ENCODE measurements around the gene SLC27A1.

DNA sequence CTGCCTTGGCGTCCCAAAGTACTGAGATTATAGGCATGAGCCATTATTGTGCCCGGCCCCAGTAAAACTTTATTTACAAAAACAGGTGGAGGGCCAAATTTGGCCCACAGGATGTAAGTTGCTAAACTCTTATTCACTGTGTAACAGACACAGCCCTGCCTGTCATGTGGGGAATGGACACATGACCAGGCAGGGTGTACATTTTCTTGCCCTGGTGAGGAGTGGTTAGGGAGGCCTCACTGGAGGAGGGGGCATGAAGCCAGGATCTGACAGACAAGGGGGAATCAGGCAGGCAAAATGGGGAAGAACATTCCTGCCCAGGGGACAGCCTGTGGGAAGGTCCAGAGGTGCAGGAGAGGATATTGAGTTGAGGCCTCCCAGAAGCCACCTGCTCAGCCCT, 33.7 kb downstream of the SLC27A1 start:
- TF ChIP-seq, protein P1, sequence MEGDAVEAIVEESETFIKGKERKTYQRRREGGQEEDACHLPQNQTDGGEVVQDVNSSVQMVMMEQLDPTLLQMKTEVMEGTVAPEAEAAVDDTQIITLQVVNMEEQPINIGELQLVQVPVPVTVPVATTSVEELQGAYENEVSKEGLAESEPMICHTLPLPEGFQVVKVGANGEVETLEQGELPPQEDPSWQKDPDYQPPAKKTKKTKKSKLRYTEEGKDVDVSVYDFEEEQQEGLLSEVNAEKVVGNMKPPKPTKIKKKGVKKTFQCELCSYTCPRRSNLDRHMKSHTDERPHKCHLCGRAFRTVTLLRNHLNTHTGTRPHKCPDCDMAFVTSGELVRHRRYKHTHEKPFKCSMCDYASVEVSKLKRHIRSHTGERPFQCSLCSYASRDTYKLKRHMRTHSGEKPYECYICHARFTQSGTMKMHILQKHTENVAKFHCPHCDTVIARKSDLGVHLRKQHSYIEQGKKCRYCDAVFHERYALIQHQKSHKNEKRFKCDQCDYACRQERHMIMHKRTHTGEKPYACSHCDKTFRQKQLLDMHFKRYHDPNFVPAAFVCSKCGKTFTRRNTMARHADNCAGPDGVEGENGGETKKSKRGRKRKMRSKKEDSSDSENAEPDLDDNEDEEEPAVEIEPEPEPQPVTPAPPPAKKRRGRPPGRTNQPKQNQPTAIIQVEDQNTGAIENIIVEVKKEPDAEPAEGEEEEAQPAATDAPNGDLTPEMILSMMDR (conservative IDR thresholded peaks at IDR 0.05; ENCODE audit: low read depth in 2 of 2) = no peak
- TF ChIP-seq POLR2AphosphoS5 (IDR thresholded peaks at IDR 0.05; ENCODE audit: low read depth) (no peak), EZH2phosphoT487 (IDR thresholded peaks at IDR 0.05; ENCODE audit: unreplicated experiment) (no peak), CREB1 (CRISPR knock-in tag; IDR thresholded peaks at IDR 0.05; ENCODE audit: low read depth) (no peak), EZH2 (IDR thresholded peaks at IDR 0.05; ENCODE audit: low read depth, unreplicated experiment) (no peak), ZNF331 (CRISPR knock-in tag; IDR thresholded peaks at IDR 0.05; ENCODE audit: low read depth) (no peak), NANOG (IDR thresholded peaks at IDR 0.05; ENCODE audit: borderline replicate concordance) (no peak), ZNF114 (CRISPR knock-in tag; IDR thresholded peaks at IDR 0.05) (no peak)
- TF ChIP-seq, protein P2, sequence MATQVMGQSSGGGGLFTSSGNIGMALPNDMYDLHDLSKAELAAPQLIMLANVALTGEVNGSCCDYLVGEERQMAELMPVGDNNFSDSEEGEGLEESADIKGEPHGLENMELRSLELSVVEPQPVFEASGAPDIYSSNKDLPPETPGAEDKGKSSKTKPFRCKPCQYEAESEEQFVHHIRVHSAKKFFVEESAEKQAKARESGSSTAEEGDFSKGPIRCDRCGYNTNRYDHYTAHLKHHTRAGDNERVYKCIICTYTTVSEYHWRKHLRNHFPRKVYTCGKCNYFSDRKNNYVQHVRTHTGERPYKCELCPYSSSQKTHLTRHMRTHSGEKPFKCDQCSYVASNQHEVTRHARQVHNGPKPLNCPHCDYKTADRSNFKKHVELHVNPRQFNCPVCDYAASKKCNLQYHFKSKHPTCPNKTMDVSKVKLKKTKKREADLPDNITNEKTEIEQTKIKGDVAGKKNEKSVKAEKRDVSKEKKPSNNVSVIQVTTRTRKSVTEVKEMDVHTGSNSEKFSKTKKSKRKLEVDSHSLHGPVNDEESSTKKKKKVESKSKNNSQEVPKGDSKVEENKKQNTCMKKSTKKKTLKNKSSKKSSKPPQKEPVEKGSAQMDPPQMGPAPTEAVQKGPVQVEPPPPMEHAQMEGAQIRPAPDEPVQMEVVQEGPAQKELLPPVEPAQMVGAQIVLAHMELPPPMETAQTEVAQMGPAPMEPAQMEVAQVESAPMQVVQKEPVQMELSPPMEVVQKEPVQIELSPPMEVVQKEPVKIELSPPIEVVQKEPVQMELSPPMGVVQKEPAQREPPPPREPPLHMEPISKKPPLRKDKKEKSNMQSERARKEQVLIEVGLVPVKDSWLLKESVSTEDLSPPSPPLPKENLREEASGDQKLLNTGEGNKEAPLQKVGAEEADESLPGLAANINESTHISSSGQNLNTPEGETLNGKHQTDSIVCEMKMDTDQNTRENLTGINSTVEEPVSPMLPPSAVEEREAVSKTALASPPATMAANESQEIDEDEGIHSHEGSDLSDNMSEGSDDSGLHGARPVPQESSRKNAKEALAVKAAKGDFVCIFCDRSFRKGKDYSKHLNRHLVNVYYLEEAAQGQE (IDR thresholded peaks at IDR 0.05; ENCODE audit: unreplicated experiment) = no peak
